ENCODE results near the gene SLC25A51.

DNA sequence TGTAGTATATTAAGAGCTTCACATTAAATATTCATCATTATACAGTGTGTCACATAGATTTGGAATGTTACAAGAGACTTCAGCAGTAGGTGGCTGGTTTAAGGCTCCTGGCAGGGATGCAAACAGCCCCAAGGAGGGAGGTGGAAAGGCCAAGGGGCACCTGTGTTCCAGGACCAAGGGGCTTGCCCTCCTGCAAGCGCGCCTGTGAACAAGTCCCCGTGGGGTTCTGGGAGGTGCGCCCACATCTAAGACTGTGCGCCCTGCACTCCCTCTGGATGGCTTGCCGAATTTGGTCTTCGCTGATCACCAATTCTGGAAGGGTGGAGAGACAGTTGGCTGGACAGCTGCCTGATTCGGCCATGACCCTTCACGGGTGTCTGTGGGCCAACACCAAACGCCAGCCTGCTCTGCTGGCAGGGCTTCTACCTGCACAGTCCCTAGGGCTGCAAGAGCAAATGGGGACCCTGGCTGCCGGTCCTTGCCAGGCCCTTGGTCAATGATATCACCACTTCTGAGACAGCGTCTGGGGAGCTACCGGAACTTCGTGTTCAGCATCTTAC lies 12.1 kb upstream of the SLC25A51 start:
- TF ChIP-seq, protein P1, sequence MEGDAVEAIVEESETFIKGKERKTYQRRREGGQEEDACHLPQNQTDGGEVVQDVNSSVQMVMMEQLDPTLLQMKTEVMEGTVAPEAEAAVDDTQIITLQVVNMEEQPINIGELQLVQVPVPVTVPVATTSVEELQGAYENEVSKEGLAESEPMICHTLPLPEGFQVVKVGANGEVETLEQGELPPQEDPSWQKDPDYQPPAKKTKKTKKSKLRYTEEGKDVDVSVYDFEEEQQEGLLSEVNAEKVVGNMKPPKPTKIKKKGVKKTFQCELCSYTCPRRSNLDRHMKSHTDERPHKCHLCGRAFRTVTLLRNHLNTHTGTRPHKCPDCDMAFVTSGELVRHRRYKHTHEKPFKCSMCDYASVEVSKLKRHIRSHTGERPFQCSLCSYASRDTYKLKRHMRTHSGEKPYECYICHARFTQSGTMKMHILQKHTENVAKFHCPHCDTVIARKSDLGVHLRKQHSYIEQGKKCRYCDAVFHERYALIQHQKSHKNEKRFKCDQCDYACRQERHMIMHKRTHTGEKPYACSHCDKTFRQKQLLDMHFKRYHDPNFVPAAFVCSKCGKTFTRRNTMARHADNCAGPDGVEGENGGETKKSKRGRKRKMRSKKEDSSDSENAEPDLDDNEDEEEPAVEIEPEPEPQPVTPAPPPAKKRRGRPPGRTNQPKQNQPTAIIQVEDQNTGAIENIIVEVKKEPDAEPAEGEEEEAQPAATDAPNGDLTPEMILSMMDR (IDR thresholded peaks at IDR 0.05), result no peak
- no peak for TF ChIP-seq POLR2A (IDR thresholded peaks at IDR 0.05)
